ENCODE measurements around the gene CDON.

The CDON gene

DNA sequence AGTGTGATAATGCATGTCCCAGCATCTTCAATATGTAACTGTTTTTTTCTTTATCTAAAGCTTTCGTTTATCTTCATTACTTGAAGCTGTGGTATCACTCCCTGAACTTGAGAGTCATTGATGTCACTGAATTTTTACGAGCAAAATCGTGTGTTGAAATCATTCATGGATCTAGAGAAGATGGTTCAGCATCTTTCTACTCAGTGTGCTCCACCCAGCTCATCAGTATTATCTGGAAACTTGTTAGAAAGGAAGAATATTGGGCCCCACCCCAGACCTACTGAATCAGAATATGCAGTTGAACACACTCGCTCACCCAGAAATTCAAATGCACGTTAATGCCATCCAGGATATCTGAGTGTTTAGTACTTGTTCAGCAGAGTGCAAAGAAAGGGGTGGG lies 8.3 kb downstream of the CDON start:
- Histone ChIP-seq H3K36me3 (ENCODE audit: insufficient read depth, low read length) (no peaks in the 10 kb centered on the region), H4K20me1 (ENCODE audit: insufficient read depth, low read length) (no peaks in the 10 kb centered on the region), H3K9me3 (ENCODE audit: insufficient read depth, low read length, severe bottlenecking) (no peaks in the 10 kb centered on the region), H3K4me3 (ENCODE audit: low read depth in 1 of 2, low read length in 2 of 2) (no peak overlapping the region), H3K4me2 (ENCODE audit: insufficient read depth, low read length) (no peak overlapping the region), H3K4me1 (ENCODE audit: insufficient read depth, low read length) (no peaks in the 10 kb centered on the region), H3K9ac (ENCODE audit: low read depth, low read length) (no peak overlapping the region), H3K27ac (ENCODE audit: low read length) (no peak overlapping the region), H3K27me3 (ENCODE audit: insufficient read depth, low read length, poor library complexity) (no peaks in the 10 kb centered on the region), H2AFZ (ENCODE audit: low read depth, low read length) (no peak overlapping the region), H3K79me2 (ENCODE audit: insufficient read depth, low read length) (no peaks in the 10 kb centered on the region)
- TF ChIP-seq, protein P1, sequence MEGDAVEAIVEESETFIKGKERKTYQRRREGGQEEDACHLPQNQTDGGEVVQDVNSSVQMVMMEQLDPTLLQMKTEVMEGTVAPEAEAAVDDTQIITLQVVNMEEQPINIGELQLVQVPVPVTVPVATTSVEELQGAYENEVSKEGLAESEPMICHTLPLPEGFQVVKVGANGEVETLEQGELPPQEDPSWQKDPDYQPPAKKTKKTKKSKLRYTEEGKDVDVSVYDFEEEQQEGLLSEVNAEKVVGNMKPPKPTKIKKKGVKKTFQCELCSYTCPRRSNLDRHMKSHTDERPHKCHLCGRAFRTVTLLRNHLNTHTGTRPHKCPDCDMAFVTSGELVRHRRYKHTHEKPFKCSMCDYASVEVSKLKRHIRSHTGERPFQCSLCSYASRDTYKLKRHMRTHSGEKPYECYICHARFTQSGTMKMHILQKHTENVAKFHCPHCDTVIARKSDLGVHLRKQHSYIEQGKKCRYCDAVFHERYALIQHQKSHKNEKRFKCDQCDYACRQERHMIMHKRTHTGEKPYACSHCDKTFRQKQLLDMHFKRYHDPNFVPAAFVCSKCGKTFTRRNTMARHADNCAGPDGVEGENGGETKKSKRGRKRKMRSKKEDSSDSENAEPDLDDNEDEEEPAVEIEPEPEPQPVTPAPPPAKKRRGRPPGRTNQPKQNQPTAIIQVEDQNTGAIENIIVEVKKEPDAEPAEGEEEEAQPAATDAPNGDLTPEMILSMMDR (IDR thresholded peaks at IDR 0.05; ENCODE audit: borderline replicate concordance, extremely low read depth, low read length, poor library complexity, severe bottlenecking): no peak
- no peak for TF ChIP-seq EZH2 (IDR thresholded peaks at IDR 0.05; ENCODE audit: borderline replicate concordance, low read depth, low read length, severe bottlenecking)
- no peak for ATAC-seq (ENCODE audit: insufficient read depth, low read depth)
- no peak for DNase-seq

DNA sequence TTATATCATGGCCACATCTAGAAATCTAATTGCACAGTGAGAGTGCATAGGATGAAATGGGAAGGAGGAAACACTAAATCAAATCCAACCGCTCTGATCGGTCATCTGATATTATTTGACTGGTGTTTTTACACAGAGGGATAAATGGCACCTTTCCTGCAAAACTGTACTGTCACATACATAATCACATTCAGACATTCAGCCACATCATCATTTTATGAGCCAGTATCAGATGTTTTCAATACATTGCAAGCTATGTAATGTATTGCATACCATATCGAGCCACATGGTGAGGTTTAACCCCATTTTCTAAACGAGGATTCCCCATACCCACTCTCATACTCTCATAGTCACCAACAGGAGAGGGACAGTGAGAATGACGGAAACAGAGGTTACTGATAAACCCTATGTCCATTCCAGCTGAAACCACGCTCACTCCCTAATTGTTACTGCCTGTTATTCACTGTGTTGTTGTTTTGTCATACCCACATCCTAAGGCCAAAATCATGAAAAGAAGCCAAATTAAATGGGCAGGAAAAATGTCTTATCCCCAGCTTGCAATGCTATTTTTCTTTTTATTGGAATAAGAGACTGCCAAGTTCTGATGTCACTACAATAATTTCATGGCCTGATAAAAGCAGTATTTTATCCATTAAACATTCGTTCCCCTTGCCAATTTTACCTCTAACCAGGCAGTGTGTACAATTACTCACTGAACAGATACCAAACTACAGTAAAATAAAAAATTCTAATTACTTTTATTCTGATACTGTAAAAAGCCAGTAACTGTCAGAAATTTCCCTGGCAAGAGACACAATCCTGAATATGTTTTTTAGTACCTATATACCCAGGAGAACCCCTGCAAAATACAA lies 9.0 kb downstream of the CDON start:
- no peak overlapping the region for H3K27ac ChIP-seq (ENCODE audit: low read length)
- no peak overlapping the region for H3K9ac ChIP-seq (ENCODE audit: low read depth, low read length)

DNA sequence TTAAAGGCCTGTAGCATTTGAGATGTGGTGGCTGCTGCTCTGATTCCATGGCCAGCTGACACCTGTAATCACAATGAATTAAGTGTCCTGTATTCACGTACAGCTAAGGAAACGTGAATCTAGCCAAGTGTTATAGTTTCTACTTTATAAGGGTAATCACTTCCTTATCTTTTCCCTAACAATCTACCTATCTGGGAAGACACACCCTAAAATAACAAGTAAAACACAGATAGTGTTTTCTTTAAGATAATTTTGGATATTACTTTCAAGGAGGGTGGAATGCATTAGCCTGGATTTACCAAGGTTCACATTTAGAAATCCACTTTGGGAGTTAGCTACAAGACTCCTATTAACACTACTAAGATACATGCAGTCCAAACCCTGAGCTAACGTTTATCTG lies 11.5 kb downstream of the CDON start:
- H3K4me3 ChIP-seq (ENCODE audit: low read depth in 1 of 2, low read length in 2 of 2): no peak overlapping the region
- no peak for DNase-seq
- H2AFZ ChIP-seq (ENCODE audit: low read depth, low read length): no peak overlapping the region
- no peaks in the 10 kb centered on the region for H3K27me3 ChIP-seq (ENCODE audit: insufficient read depth, low read length, poor library complexity)
- TF ChIP-seq, protein P1 (IDR thresholded peaks at IDR 0.05; ENCODE audit: borderline replicate concordance, extremely low read depth, low read length, poor library complexity, severe bottlenecking): no peak
- TF ChIP-seq EZH2 (IDR thresholded peaks at IDR 0.05; ENCODE audit: borderline replicate concordance, low read depth, low read length, severe bottlenecking): no peak
- H3K9ac ChIP-seq (ENCODE audit: low read depth, low read length): no peak overlapping the region
- H3K36me3 ChIP-seq (ENCODE audit: insufficient read depth, low read length): no peaks in the 10 kb centered on the region
- H3K4me2 ChIP-seq (ENCODE audit: insufficient read depth, low read length): no peak overlapping the region
- H3K4me1 ChIP-seq (ENCODE audit: insufficient read depth, low read length): no peaks in the 10 kb centered on the region
- no peak for ATAC-seq (ENCODE audit: insufficient read depth, low read depth)
- H3K9me3 ChIP-seq (ENCODE audit: insufficient read depth, low read length, severe bottlenecking): no peaks in the 10 kb centered on the region
- H4K20me1 ChIP-seq (ENCODE audit: insufficient read depth, low read length): no peaks in the 10 kb centered on the region
- H3K79me2 ChIP-seq (ENCODE audit: insufficient read depth, low read length): no peaks in the 10 kb centered on the region
- no peak overlapping the region for H3K27ac ChIP-seq (ENCODE audit: low read length)

More for the DNA sequence above, 9.0 kb downstream of the CDON start:
- no peak overlapping the region for H2AFZ ChIP-seq (ENCODE audit: low read depth, low read length)
- H3K4me3 ChIP-seq (ENCODE audit: low read depth in 1 of 2, low read length in 2 of 2): no peak overlapping the region
- no peaks in the 10 kb centered on the region for H3K9me3 ChIP-seq (ENCODE audit: insufficient read depth, low read length, severe bottlenecking)
- H3K4me1 ChIP-seq (ENCODE audit: insufficient read depth, low read length): no peaks in the 10 kb centered on the region
- no peak for DNase-seq
- TF ChIP-seq, protein P1 (IDR thresholded peaks at IDR 0.05; ENCODE audit: borderline replicate concordance, extremely low read depth, low read length, poor library complexity, severe bottlenecking): no peak
- TF ChIP-seq EZH2 (IDR thresholded peaks at IDR 0.05; ENCODE audit: borderline replicate concordance, low read depth, low read length, severe bottlenecking): no peak
- H3K27me3 ChIP-seq (ENCODE audit: insufficient read depth, low read length, poor library complexity): no peaks in the 10 kb centered on the region
- no peaks in the 10 kb centered on the region for H3K36me3 ChIP-seq (ENCODE audit: insufficient read depth, low read length)
- H4K20me1 ChIP-seq (ENCODE audit: insufficient read depth, low read length): no peaks in the 10 kb centered on the region
- no peak for ATAC-seq (ENCODE audit: insufficient read depth, low read depth)
- H3K4me2 ChIP-seq (ENCODE audit: insufficient read depth, low read length): no peak overlapping the region
- no peaks in the 10 kb centered on the region for H3K79me2 ChIP-seq (ENCODE audit: insufficient read depth, low read length)

Measured in DND-41 (cell line).